GM10248 (cell line): ENCODE results near the gene PGM2L1.

Source experiments
- CTCF ChIA-PET: fragments of 300-600 bp; sonication (Branson Sonifier 250); formaldehyde crosslinking; extraction: SDS; loops from one replicate; lab custom pipeline; 2021; ENCODE audit warnings: antibody characterized with exemption; lab: Yijun Ruan, JAX
- POLR2A ChIA-PET: fragments of 350-650 bp; sonication (Branson Sonifier 250); formaldehyde crosslinking; extraction: SDS; loops from one replicate; lab custom pipeline; 2020; ENCODE audit warnings: antibody characterized with exemption; lab: Yijun Ruan, JAX
- DNase-seq: peaks from one replicate; pipeline ENCODE4 v3.0.0; 2012; ENCODE audit errors: extremely low spot score
- CTCF ChIP-seq: IDR thresholded peaks from 2 replicates; pipeline ENCODE4 v1.5.1; 2012; ENCODE audit warnings: mild to moderate bottlenecking, low read depth; ENCODE audit errors: extremely low read depth, missing control alignments, control extremely low read depth

The PGM2L1 gene

GRCh38 chr11:74442636-74443035 lies 44.4 kb upstream of the PGM2L1 start:
- DNase-seq = no peak
- POLR2A ChIA-PET = no interaction called here
- CTCF ChIA-PET = interaction anchor here (5.2 kb wide), 1 partner anchor 10 kb away, joined by 31 read pairs; no protein-coding TSS in a partner anchor
- TF ChIP-seq CTCF = no peak

GRCh38 chr11:74438681-74439080 lies 40.4 kb upstream of the PGM2L1 start:
- no peak for TF ChIP-seq CTCF
- CTCF ChIA-PET = interaction anchor here (0.9 to 4.2 kb wide), 3 partner anchors 10 to 49 kb away, joined by 3 to 44 read pairs (median 8); no protein-coding TSS in a partner anchor
- no peak for DNase-seq
- POLR2A ChIA-PET = no interaction called here

GRCh38 chr11:74437441-74438042 lies 39.3 kb upstream of the PGM2L1 start:
- ChIA-PET POLR2A (no interaction called here), CTCF (interaction anchor here (0.8 to 4.2 kb wide), 6 partner anchors 9 to 182 kb away, joined by 3 to 44 read pairs (median 4); no protein-coding TSS in a partner anchor)
- no peak for DNase-seq
- no peak for TF ChIP-seq CTCF

GRCh38 chr11:74434528-74434927 lies 36.3 kb upstream of the PGM2L1 start:
- CTCF ChIA-PET = interaction anchor here (0.8 to 4.2 kb wide), 4 partner anchors 10 to 19 kb away, joined by 3 to 44 read pairs (median 3); no protein-coding TSS in a partner anchor
- no peak for TF ChIP-seq CTCF
- DNase-seq = no peak
- POLR2A ChIA-PET = no interaction called here

- TF ChIP-seq CTCF = no peak
- ChIA-PET CTCF (interaction anchor here (1.6 to 2.2 kb wide), 2 partner anchors 8 to 24 kb away, joined by 4 to 5 read pairs; no protein-coding TSS in a partner anchor), POLR2A (no interaction called here)
- DNase-seq = no peak
Measured at GRCh38 chr11:74429205-74429604, 31.0 kb upstream of the PGM2L1 start.

GRCh38 chr11:74427384-74427886 lies 29.2 kb upstream of the PGM2L1 start:
- no peak for TF ChIP-seq CTCF
- ChIA-PET CTCF (interaction anchor here (1.4 to 2.2 kb wide), 4 partner anchors 10 to 172 kb away, joined by 3 to 5 read pairs (median 4); no protein-coding TSS in a partner anchor), POLR2A (no interaction called here)
- no peak for DNase-seq
